ENCODE results near the gene PALM3.
"Not testable (repeated sequence)": the region's sequence is repeated elsewhere in the genome, so short reads cannot be mapped to it uniquely, and the experiment has no call there.

PALM3 gene

DNA sequence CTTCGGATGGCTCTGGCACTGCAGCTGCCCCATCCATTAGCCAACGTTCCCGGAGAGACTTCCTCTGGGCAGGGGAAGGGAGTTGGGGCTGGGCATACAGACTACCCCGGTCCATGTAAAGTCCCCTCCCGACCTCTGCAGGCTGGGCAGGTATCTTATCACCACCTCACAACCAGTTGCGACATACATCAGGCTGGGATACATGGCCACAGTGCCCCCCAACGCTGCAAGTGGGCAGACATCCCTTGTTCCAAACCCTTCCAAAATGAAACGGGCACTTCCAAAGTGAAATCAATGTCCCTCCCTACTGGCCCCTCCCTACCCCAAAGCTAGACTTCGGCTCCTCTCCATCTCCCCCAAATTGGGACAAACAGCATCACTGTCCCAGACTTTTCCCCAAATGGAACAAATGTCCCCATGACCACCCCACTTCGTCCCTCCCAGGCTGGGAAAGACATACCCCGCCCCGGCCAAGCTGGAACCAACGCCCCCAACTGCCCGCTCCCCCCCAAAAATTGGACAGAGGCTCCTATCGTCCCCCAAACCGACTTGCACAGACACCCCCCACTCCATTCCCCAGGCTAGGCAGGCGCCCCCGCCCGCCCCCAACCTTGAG is 5.0 kb downstream of the PALM3 start:
- DNase-seq: no peak

DNA sequence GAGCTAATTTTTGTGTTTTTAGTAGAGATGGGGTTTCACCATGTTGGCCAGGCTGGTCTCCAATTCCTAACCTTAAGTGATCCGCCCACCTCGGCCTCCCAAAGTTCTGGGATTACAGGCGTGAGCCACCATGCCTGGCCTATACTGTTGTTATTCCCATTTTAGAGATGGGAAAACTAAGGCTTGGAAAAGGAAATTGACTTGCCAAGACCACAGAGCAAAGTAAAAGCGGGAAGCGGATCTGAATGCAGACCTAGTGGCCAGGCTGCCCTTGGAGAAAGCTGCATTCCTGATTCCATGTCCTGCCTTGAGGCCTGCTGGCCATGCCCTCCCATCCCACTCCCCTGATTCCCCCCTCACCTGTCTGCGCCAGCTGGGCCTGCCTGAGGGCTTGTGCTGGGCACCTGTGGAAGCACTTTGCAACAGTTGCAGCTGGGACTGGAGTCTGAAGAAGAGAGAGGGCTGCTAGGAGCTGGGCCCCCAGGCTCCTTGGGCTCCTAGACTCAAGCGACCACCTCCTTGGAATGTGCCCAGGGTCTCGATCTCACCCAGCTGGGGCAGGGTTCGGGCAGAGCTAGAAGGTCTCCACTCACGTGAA is 5.7 kb downstream of the PALM3 start:
- DNase-seq: no peak

DNA sequence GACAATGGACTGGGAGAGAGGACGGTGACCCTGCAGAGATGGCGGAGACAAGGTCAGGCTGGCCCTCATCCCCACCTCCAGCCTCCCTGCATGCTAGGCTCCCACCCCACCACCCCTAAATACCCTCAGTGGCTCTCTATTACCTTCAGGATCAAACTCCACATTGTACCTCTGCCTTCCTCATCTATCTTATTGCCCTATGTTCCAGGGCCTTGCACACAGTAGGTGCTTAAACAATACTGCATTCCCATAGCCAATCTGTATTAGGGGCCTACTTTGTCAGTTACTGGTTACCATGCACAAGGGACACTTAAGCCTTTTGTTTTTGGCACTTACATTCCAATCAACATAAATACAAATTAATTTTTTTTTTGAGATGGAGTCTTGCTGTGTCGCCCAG is 6.5 kb downstream of the PALM3 start:
- DNase-seq: no peak

DNA sequence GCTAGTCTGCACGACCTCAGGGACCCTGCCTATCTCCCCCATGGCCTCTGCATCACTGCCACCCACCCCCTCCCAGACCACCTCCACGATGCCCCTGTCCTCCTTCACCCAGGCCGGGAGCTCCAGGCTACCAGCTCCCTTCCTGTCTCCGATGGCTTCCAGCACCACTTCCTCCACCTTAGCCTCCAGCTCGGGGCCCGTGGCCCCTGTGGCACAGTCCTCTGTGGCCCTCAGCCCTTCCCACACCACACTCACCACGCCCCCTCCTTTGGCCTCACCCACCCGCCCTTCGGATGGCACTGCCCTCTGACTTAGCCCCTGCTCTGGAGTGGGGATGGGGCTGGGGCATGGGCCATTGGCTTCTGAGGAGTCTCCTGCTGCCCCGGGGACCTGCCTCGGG is 7.2 kb downstream of the PALM3 start:
- no peak for DNase-seq

DNA sequence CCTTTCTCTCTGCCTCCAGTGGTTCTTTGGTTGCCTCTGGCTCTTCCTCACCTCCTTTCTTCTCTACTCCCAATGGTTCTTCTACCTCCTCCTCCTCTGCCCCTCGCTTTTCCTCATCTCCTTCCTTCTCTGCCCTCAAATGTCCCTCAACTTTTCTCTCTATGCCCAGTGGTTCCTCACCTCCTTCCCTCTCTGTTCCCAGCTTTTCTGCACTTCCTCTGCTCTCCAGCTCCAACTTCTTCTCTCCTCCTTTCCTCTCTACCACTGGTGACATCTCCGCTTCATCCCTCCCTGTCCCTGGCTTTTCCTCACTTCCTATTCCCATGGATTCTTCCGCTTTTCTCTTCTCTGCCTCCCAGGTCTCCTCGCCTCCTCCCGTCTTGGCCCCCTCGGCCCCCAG is 7.8 kb downstream of the PALM3 start:
- no peak for DNase-seq

DNA sequence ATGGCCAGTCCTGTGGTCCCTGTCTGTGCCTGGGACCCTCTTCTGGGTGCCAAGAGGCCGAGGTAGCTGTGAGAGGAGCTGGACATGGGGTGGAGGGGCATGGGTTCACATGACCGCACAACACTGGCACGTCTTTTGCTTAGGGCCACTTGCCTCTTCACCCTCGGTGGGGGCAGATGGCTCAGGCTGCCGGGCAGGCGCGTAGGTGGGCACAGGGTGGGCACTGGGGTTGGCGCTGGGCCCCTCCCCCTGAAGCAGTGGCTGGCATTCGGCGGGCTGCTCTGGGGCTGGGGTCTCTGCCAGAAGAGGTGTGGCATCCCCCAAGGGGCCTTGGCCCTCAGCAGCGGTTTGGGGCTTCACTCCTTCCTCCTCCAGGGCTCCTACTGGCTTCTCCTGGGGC is 8.4 kb downstream of the PALM3 start:
- DNase-seq: no peak

DNA sequence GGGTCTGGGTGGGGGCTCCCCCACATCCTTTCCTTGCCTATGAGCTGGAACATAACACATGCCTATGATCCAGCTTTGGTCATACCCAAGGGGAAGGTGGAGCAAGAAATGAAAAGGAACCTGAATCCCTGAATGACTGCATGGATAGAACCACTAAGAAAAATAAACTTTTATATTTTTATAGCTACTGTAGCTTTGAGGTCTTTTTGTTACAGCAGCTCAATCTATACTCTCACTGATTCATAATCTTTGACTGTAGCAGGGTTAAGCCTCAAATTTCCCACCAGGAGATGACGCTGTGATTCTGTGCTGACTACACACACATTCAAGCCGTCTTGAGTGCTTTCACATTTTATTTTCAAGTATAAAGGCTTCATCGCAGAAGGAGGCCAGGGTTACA is 8.8 kb downstream of the PALM3 start:
- DNase-seq: no peak

DNA sequence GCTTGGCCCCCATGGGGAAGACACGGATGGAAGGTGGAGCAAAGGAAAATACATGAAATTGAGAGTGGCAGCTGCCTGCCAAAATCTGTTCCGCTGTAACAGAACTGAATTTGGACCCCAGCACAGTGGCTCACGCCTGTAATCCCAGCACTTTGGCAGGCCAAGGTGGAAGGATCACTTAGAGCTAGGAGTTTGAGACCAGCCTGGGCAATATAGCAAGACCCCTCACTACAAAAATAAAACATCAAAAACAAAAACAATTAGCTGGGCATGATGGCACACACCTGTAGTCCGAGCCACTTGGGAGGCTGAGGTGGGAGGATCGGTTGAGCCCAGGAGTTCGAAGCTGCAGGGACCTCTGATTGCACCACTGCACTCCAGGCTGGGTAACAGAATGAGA is 9.4 kb downstream of the PALM3 start:
- no peak for DNase-seq

DNA sequence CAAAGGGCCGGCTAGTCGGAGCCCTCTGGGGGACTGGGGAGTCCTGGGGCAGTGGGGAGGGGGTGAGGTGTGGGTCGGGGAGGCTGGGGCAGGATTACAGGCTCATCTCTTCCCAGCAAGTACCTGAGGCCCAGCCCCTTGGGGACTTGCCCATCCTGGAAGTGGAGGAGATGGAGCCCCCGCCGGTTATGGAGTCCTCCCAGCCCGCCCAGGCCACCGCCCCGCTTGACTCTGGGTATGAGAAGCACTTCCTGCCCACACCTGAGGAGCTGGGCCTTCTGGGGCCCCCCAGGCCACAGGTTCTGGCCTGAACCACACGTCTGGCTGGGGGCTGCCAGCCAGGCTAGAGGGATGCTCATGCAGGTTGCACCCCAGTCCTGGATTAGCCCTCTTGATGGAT is 9.9 kb downstream of the PALM3 start:
- no peak for DNase-seq

DNA sequence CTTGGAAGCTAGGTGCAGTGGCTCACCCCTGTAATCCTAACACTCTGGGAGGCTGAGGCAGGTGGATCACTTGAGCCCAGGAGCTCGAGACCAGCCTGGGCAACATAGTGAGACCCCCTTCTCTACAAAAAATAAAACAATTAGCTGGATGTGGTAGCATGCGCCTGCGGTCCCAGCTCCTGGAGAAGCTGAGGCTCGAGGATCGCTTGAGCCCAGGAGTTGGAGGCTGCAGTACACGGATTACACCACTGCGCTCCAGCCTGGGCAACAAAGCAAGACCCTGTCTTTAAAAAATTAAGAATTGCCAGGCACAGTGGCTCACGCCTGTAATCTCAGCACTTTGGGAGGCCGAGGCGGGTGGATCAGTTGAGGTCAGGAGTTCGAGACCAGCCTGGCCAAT is 10.9 kb downstream of the PALM3 start:
- not testable (repeated sequence) for DNase-seq

DNA sequence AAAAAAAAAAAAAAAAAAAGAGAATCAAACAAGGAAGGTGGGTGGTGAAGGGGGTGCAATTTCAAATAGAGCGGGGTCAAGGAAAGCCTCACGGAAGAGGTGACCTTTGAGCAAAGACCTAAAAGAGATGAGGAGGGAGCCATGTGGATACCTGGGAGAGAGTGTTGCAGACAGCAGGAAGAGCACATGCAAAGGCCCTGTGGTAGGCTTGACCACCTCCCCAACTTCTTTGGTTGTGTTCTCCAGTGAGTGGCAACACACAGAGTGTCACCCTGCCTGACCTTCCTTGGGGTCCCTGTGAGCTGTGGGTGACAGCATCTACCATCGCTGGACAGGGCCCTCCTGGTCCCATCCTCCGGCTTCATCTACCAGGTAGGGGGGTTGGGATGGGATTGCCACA is 11.4 kb downstream of the PALM3 start:
- no peak for DNase-seq

DNA sequence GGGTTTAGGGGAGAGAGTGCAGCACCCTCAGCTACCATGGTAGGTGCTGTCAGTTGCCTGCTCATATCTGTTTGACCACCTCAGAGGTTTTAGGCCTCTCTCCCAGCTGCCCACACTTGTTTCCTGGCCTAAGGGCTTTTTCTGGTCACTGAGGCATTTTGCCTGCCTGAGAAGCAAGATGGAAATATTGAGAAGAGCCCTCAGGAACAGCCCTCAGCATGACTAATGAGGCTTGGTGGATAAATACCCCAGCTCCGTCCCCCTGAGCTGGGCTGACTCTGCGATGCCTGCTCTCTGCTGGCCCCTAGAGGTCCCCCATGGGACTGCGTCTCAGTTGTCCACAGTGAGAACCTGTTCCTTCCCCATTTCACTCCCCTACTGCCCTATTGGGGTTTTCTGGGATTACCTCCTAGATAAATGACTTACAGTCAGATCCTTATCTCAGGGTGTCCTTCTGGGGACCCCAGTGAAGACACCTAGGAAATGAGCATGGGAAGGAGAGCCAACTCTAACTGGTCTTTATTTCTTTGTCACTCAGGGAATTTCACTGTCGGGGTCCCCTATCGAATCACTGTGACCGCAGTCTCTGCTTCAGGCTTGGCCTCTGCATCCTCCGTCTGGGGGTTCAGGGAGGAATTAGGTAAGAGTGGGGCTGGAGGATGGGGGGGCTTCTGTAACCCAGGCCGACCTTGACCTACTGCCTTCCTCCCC is 13.3 kb downstream of the PALM3 start:
- DNase-seq: no peak

DNA sequence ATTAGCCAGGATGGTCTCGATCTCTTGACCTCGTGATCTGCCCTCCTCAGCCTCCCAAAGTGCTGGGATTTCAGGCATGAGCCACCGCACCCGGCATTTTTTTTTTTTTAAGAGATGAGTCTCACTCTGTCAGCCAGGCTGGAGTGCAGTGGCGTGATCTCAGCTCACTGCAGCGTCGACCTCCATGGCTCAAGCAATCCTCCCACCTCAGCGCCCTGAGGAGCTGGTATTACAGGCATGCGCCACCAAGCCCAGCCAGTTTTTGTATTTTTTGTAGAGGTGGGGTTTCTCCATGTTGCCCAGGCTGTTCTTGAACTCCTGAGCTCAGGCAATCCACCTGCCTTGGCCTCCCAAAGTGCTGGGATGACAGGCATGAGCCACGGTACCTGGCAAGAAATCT is 14.0 kb downstream of the PALM3 start:
- DNase-seq: not testable (repeated sequence)

DNA sequence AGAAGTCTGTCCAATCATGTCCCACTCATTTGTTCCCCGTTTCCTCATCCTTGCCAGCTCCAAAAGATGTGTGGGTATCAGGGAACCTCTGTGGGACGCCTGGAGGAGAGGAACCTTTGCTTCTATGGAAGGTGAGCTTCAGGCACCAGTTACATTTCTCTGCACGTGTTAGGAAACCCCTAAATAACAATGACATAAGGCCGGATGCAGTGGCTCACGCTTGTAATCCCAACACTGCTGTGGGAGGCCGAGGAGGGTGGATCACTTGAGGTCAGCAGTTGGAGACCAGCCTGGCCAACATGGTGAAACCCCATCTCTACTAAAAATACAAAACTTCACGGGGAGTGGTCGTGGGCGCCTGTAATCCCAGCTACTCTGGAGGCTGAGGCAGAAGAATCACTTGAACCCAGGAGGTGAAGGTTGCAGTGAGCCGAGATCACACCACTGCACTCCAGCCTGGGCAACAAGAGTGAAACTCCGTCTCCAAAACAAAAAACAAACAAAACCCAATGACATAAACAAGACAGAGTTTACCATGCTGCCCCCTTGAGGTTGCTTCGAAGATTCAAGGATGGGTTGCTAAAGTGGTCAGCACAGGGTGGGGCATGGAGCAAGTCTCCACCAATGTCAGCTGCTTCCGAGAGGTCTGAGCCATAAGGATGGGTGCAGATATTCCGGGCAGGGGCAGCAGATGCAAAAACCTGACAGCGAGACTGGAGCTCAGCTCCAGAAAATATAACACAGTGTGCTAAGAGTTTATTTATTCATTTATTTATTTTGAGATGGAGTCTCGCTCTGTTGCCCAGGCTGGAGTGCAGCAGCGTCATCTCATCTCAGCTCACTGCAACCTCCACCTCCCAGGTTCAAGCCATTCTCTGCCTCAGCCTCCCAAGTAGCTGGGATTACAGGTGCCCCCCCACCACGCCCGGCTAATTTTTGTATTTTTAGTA is 18.9 kb downstream of the PALM3 start:
- not testable (repeated sequence) for DNase-seq

DNA sequence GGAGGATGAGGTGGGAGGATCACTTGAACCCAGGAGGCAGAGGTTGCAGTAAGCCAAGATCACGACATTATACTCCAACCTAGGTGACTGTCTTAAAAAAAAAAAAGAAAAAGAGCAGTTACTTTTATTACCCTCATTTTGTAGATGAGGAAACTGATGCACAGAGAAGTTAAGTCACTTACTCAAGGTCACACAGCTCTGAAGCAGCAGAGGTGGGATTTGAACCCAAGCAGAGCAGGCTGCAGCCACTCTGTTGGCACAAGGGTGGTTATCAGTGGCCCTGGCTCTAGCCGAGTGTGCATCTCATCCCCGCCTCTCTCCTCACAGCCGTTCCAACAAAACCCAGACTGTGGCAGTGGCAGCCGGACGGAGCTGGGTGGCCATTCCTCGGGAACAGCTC is 22.7 kb downstream of the PALM3 start:
- no peak for DNase-seq

DNA sequence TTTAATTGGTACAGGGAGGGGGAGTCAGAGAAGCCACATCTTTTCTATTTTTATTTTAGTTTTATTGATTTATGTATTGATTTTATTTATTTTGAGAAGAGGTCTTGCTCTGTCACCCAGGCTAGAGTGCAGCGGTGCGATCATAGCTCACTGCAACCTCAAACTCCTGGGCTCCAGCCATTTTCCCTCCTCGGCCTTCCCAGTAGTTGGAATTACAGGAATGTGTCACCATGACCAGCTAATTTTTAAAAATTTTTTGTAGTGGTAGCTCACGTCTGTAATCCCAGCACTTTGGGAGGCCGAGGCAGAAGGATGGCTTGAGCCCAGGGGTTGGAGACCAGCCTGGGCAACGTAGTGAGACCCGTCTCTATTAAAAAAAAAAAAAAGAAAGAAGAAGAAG is 26.2 kb downstream of the PALM3 start:
- DNase-seq: no peak

DNA sequence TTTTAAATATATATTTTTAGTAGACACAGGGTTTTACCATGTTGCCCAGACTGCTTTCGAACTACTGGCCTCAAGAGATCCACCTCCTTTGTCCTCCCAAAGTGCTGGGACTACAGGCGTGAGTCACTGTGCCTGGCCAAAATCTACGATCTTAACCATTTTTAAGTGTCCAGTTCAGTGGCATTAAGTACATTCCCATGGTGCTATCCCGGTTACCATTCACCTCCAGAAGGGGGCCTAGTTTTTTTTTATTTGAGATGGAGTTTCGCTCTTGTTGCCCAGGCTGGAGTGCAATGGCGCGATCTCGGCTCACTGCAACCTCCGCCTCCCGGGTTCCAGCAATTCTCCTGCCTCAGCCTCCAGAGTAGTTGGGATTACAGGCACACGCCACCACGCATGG is 26.7 kb downstream of the PALM3 start:
- not testable (repeated sequence) for DNase-seq

DNA sequence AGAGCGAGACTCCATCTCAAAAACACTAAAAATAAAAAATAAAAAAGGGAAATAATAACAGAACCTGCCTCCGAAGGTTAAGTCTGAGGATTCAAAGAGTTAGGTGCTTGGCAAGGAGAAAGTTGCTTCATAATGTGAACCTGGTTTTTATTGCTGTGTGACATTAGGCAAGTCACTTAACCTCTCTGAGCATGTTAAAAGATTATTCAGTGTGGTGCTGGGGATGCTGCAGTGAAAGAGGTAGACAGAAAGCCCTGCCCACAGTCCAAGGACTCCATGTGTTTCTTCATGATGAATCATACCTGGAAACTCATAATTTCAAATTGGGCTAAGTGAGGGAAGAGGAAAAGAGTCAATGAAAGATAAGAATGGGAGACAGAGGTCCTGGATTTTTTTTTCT is 27.9 kb downstream of the PALM3 start:
- DNase-seq: no peak

DNA sequence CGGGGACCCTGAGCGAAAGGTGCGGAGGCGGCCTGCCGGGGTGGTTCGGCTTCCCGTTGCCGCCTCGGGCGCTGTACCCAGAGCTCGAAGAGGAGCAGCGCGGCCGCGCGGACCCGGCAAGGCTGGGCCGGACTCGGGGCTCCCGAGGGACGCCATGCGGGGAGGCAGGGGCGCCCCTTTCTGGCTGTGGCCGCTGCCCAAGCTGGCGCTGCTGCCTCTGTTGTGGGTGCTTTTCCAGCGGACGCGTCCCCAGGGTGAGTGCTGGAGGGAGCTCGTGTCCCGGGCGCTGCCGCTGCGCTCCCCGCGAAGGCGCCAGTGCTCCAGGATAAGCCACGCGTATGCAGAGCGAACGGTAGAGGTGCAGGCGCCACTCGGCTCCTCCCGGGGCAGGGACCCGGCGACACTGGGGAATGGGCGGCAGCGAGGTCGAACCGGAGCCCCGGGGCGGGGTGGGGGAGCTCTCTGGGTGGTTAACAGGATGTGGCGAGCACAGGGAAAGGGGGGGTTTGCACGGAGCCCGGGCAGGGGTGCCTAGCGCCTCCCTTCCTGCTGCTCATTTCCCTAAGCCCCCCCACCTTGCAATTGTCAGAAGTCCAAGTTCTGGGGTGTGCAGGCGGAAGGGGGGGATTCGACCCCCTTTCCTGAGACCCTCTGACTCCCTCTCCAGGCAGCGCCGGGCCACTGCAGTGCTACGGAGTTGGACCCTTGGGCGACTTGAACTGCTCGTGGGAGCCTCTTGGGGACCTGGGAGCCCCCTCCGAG is 30.0 kb downstream of the PALM3 start, which contains the start of gene IL27RA:
Gene IL27RA, plus strand, starts transcription at position 44 of the 762 bp plus-strand sequence. Its CDS starts 111 bp downstream, at position 155.
- no peak for DNase-seq

DNA sequence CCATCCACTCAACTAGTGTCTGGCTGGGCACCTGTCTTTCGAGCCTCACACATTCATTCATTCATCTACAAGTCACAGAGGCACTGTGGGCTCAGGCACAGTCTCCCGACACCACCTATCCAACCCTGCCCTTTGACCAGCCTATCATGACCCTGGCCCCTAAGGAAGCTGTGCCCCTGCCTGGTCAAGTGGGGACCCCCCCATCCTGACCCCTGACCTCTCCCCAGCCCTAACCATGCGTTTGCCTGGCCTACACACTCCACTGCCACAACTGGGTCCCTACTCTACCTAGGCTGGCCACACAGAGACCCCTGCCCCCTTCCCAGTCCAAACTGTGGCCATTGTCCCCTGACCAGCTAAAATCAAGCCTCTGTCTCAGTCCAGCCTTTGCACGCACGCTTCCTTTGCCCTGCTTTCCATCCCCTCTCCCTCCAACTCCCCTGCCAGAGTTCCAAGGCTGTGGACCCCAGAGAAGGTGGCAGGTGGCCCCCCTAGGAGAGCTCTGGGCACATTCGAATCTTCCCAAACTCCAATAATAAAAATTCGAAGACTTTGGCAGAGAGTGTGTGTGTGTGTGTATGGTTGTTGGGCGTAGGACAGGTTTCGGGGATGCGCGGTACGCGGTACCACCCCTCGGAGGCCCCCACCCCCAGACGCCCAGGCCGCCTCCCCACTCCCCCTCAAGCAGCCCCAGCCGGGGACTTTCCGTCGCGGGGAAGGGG is 30.7 kb downstream of the PALM3 start:
- DNase-seq: no peak

DNA sequence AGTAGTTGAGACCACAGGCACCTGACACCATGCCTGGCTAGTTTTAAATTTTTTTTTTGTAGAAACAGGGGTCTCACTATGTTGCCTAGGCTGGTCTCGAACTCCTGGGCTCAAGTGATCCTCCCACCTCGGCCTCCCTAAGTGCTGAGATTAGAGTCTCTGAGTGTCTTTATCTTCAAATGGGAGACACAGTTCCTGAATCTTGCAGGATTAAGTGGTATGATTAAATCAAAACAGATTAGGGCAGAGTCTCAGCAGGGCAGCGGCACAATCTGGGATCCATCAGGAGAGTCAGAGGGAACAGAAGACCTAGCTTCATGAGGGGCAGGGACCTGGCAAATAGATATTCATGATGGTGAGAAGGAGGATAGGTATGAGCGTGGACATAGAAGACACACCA is 33.0 kb downstream of the PALM3 start:
- no peak for DNase-seq
